HG02981 (cell line): ENCODE data around the gene CTCF.

Experiments
- ATAC-seq: cut with Tn5 transposase; IDR thresholded peaks from one replicate; pipeline ENCODE4 v1.9.1; 2021; ENCODE audit warnings: mild to moderate bottlenecking, moderate library complexity; ENCODE audit not compliant: unreplicated experiment

CTCF gene

GRCh38 chr16:67649494-67649931 lies 87.2 kb downstream of the CTCF start:
- ATAC-seq: no peak

- ATAC-seq: no peak
These were observed 87.7 kb downstream of the CTCF start for GRCh38 chr16:67650023-67650422.

GRCh38 chr16:67651039-67651438 lies 88.7 kb downstream of the CTCF start:
- ATAC-seq: no peak

- no peak for ATAC-seq
These were observed 89.5 kb downstream of the CTCF start for GRCh38 chr16:67651847-67652246.

GRCh38 chr16:67652578-67653127 lies 90.3 kb downstream of the CTCF start:
- no peak for ATAC-seq

GRCh38 chr16:67653128-67653788 lies 90.9 kb downstream of the CTCF start:
- no peak for ATAC-seq

GRCh38 chr16:67653789-67654402 lies 91.6 kb downstream of the CTCF start:
- no peak for ATAC-seq

- no peak for ATAC-seq
These were observed 92.1 kb downstream of the CTCF start for GRCh38 chr16:67654403-67654911.

GRCh38 chr16:67655363-67655762 lies 93.0 kb downstream of the CTCF start:
- ATAC-seq: no peak

GRCh38 chr16:67656344-67657016 lies 94.2 kb downstream of the CTCF start:
- no peak for ATAC-seq

GRCh38 chr16:67657017-67657608 lies 94.8 kb downstream of the CTCF start:
- ATAC-seq: no peak

- ATAC-seq: no peak
These were observed 95.6 kb downstream of the CTCF start for GRCh38 chr16:67657751-67658518.

GRCh38 chr16:67658849-67659674 lies 96.7 kb downstream of the CTCF start:
- ATAC-seq: no peak

- peak; percentile 42 for ATAC-seq
These were observed 97.6 kb downstream of the CTCF start, which contains the start of gene ACD for GRCh38 chr16:67659675-67660563. ACD (minus strand) TSS chr16:67660260; CDS start chr16:67660220, 40 bp downstream.

GRCh38 chr16:67660564-67661028 lies 98.3 kb downstream of the CTCF start, which contains the start of gene PARD6A:
PARD6A (plus strand) TSS chr16:67660960; CDS start chr16:67661039, 79 bp downstream.
- peak; percentile 68 for ATAC-seq

GRCh38 chr16:67661101-67661761 lies 98.9 kb downstream of the CTCF start:
- ATAC-seq: no peak

GRCh38 chr16:67661886-67662652 lies 99.7 kb downstream of the CTCF start:
- no peak for ATAC-seq
